ENCODE results near the gene IFNGR1. TPM values are rescaled to one million over a fixed set of nuclear protein-coding genes. Genes with fewer than 3 reads are reported as not detected.

Gene IFNGR1
- total RNA-seq, 1 donor from 2014 or later, result 25.4 TPM

DNA sequence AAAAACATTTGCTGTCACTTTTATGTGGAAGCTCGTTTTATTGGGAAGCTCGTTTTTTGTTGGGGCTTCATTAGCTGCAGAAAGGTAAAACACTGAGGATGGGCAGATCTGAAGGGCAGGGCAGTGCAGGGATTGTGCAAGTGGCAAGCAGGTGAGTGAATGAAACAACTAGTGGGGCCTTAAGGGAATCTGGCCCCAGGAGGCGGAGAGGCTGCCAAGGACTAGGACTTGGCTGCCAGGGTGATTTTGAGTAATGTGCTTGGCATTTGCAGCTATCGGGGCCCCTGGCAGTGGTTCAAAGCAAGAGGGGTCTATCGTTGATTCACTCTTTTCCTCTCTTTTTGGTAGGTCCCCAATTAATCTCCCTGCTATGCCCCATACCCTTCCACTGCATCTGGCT is 57.2 kb downstream of the IFNGR1 start:
- H3K36me3 Mint-ChIP-seq, result no peaks in the 10 kb centered on the region
- H3K4me3 Mint-ChIP-seq, result no peak overlapping the region
- no peak overlapping the region for H3K27ac Mint-ChIP-seq
- peaks cover 14% of the 10 kb centered on the region for H3K4me1 Mint-ChIP-seq
- TF ChIP-seq, protein P1, sequence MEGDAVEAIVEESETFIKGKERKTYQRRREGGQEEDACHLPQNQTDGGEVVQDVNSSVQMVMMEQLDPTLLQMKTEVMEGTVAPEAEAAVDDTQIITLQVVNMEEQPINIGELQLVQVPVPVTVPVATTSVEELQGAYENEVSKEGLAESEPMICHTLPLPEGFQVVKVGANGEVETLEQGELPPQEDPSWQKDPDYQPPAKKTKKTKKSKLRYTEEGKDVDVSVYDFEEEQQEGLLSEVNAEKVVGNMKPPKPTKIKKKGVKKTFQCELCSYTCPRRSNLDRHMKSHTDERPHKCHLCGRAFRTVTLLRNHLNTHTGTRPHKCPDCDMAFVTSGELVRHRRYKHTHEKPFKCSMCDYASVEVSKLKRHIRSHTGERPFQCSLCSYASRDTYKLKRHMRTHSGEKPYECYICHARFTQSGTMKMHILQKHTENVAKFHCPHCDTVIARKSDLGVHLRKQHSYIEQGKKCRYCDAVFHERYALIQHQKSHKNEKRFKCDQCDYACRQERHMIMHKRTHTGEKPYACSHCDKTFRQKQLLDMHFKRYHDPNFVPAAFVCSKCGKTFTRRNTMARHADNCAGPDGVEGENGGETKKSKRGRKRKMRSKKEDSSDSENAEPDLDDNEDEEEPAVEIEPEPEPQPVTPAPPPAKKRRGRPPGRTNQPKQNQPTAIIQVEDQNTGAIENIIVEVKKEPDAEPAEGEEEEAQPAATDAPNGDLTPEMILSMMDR (IDR thresholded peaks at IDR 0.05; ENCODE audit: unreplicated experiment), result no peak
- no peak for DNase-seq (ENCODE audit: low spot score in 2 of 2, unreplicated experiment in 2 of 2)
- H3K27me3 Mint-ChIP-seq (ENCODE audit: low read depth), result no peaks in the 10 kb centered on the region
- H3K9me3 Mint-ChIP-seq, result peaks cover 45% of the 10 kb centered on the region

DNA sequence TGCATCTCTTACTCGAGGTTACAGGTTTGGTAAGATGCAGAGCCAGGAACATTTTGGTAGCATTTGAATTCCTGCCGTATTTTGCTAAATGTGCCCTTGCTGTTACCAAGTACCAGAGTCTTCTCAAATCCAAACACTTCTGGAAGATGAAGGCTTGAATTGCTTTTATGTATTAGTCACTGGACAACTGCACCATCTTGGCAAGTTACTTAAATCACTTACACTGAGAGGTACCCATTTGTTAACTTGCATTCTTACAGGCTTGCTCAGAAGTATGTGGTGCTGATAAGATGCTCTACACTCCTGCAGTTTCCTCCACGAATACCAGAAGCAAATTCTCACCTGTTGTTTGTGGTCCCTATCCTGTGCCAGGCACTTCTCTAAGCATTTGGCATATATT is 58.4 kb downstream of the IFNGR1 start:
- peaks cover 2% of the 10 kb centered on the region for H3K36me3 Mint-ChIP-seq
- no peak for DNase-seq (ENCODE audit: low spot score in 2 of 2, unreplicated experiment in 2 of 2)
- TF ChIP-seq, protein P1 (IDR thresholded peaks at IDR 0.05; ENCODE audit: unreplicated experiment), result no peak
- no peak overlapping the region for H3K27ac Mint-ChIP-seq
- peaks cover 20% of the 10 kb centered on the region for H3K4me1 Mint-ChIP-seq
- no peak overlapping the region for H3K4me3 Mint-ChIP-seq
- no peaks in the 10 kb centered on the region for H3K27me3 Mint-ChIP-seq (ENCODE audit: low read depth)
- H3K9me3 Mint-ChIP-seq, result peaks cover 43% of the 10 kb centered on the region

DNA sequence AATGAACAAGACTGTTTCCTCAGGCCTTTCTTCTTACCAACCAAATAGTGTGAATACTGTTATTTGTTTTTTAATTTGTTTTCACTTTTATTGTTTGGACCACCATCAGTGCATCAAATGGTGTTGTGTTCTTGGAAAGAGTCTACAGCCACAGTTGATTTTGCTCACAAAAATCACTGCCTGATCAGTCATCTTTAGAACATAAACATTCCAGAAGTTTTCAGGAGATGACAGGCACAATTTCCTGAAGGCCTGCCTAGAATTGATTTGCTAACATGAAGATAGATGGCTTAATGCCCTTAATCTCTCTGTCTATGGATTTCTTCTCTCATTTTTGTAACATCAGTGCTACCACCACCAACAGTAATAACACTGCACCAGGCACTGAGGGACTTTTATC is 59.3 kb downstream of the IFNGR1 start:
- DNase-seq (ENCODE audit: low spot score in 2 of 2, unreplicated experiment in 2 of 2), result no peak
- TF ChIP-seq, protein P1 (IDR thresholded peaks at IDR 0.05; ENCODE audit: unreplicated experiment), result no peak
- Mint-ChIP-seq H3K4me3 (no peak overlapping the region), H3K27me3 (ENCODE audit: low read depth) (no peaks in the 10 kb centered on the region), H3K4me1 (peaks cover 20% of the 10 kb centered on the region), H3K27ac (no peak overlapping the region), H3K9me3 (peaks cover 41% of the 10 kb centered on the region), H3K36me3 (peaks cover 2% of the 10 kb centered on the region)

DNA sequence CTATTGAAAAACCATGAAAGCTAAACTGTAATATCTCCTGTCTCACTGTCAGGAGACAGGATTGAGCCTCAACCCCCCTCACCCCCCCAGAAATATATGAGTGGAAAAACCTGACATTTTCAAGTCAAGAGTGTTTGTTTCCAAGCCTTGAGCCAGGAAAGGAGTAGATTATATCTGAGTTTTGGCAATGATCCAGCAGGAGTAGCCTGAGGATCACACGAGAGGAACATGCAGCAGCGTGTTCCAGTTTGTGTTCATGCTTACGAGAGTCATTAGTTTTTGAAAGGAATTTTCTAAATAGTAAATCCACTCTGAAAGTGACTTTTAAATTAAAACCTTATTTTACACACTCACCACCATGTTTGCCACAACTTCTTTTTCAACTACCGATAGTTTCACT is 61.6 kb downstream of the IFNGR1 start:
- DNase-seq (ENCODE audit: low spot score in 2 of 2, unreplicated experiment in 2 of 2), result no peak
- Mint-ChIP-seq H3K27me3 (ENCODE audit: low read depth) (no peaks in the 10 kb centered on the region), H3K36me3 (peaks cover 2% of the 10 kb centered on the region), H3K4me1 (peaks cover 20% of the 10 kb centered on the region), H3K4me3 (no peak overlapping the region), H3K27ac (peak overlapping the region; percentile 64), H3K9me3 (peaks cover 31% of the 10 kb centered on the region)
- TF ChIP-seq, protein P1 (IDR thresholded peaks at IDR 0.05; ENCODE audit: unreplicated experiment), result no peak

DNA sequence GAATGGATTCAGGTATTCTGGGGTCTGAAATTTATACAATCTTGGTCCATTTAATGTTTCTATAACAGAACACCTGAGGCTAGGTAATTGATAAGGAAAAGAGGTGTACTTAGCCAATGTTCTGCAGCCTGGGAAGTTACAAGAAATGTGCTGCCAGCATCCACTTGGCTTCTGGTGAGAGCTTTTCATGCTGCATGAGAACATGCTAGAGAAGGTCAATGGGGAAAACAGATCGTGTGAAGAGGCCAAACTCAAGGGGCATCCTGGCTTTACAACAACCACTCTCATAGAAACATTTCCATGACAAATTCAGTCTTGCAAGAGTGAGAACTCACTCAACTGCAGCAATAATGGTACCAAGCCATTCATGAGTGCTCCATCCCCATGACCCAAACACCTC is 62.5 kb downstream of the IFNGR1 start:
- Mint-ChIP-seq H3K36me3 (peaks cover 2% of the 10 kb centered on the region), H3K4me3 (no peak overlapping the region), H3K27me3 (ENCODE audit: low read depth) (no peaks in the 10 kb centered on the region), H3K27ac (no peak overlapping the region), H3K9me3 (peaks cover 35% of the 10 kb centered on the region), H3K4me1 (peaks cover 20% of the 10 kb centered on the region)
- no peak for DNase-seq (ENCODE audit: low spot score in 2 of 2, unreplicated experiment in 2 of 2)
- TF ChIP-seq, protein P1 (IDR thresholded peaks at IDR 0.05; ENCODE audit: unreplicated experiment), result no peak

DNA sequence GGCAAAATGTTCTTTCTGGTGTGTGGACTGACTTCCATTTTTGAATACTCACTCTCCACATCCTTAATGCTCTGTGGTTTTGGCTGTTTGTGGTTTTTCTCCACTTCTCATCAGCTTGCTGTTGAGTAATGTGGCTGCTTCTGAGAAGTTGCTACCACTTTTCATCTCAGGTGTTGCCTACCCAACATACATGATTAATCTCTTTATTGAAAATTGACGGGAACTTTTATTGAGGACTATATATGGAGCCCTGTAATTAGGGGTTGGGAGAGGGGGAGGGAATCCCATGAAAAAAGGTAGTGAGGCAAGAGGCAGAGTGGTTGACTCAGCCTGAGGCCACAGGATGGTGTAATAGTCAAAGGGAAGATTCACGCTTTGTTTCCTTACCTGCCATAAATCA is 63.4 kb downstream of the IFNGR1 start:
- DNase-seq (ENCODE audit: low spot score in 2 of 2, unreplicated experiment in 2 of 2), result no peak
- H3K27ac Mint-ChIP-seq, result no peak overlapping the region
- H3K4me3 Mint-ChIP-seq, result no peak overlapping the region
- H3K9me3 Mint-ChIP-seq, result peaks cover 37% of the 10 kb centered on the region
- TF ChIP-seq, protein P1 (IDR thresholded peaks at IDR 0.05; ENCODE audit: unreplicated experiment), result no peak
- peaks cover 2% of the 10 kb centered on the region for H3K36me3 Mint-ChIP-seq
- peaks cover 20% of the 10 kb centered on the region for H3K4me1 Mint-ChIP-seq
- no peaks in the 10 kb centered on the region for H3K27me3 Mint-ChIP-seq (ENCODE audit: low read depth)

Data from mesothelial cell of epicardium (in vitro differentiated cells).